ENCODE data around the gene CELF5. TPM values are rescaled to one million over a fixed set of nuclear protein-coding genes. Genes with fewer than 3 reads are reported as not detected.
"Not testable (repeated sequence)": the region's sequence is repeated elsewhere in the genome, so short reads cannot be mapped to it uniquely, and the experiment has no call there.

Gene CELF5
- total RNA-seq, 1 donor from 2014 or later, result 51.6 TPM

- no peak for DNase-seq
Measured at GRCh38 chr19:3208317-3209207, 15.9 kb upstream of the CELF5 start.

- DNase-seq, result no peak
Measured at GRCh38 chr19:3210347-3211017, 14.0 kb upstream of the CELF5 start.

GRCh38 chr19:3211191-3211590, 13.3 kb upstream of the CELF5 start:
- DNase-seq, result no peak

- no peak for DNase-seq
Measured at GRCh38 chr19:3213159-3213558, 11.3 kb upstream of the CELF5 start.

GRCh38 chr19:3216874-3217273, 7.6 kb upstream of the CELF5 start:
- DNase-seq, result no peak

- DNase-seq, result no peak
Measured at GRCh38 chr19:3220576-3220975, 3.9 kb upstream of the CELF5 start.

- not testable (repeated sequence) for DNase-seq
Measured at GRCh38 chr19:3221576-3221975, 2.9 kb upstream of the CELF5 start.

GRCh38 chr19:3222709-3223108, 1.8 kb upstream of the CELF5 start:
- DNase-seq, result no peak

- DNase-seq, result no peak
Measured at GRCh38 chr19:3225169-3225485, 666 bp downstream of the CELF5 start.

- no peak for DNase-seq
Measured at GRCh38 chr19:3225677-3226093, 1.2 kb downstream of the CELF5 start.

- no peak for DNase-seq
Measured at GRCh38 chr19:3227054-3227626, 2.7 kb downstream of the CELF5 start.

- DNase-seq, result no peak
Measured at GRCh38 chr19:3229346-3229743, 4.9 kb downstream of the CELF5 start.

GRCh38 chr19:3229888-3230496, 5.5 kb downstream of the CELF5 start:
- no peak for DNase-seq

GRCh38 chr19:3231288-3231687, 6.8 kb downstream of the CELF5 start:
- DNase-seq, result no peak

- DNase-seq, result no peak
Measured at GRCh38 chr19:3233116-3233515, 8.7 kb downstream of the CELF5 start.

- no peak for DNase-seq
Measured at GRCh38 chr19:3233831-3234230, 9.4 kb downstream of the CELF5 start.

GRCh38 chr19:3234800-3235199, 10.3 kb downstream of the CELF5 start:
- DNase-seq, result no peak

GRCh38 chr19:3235604-3236003, 11.1 kb downstream of the CELF5 start:
- DNase-seq, result not testable (repeated sequence)

GRCh38 chr19:3236272-3236671, 11.8 kb downstream of the CELF5 start:
- no peak for DNase-seq

GRCh38 chr19:3238066-3238561, 13.7 kb downstream of the CELF5 start:
- no peak for DNase-seq

GRCh38 chr19:3239367-3239766, 14.9 kb downstream of the CELF5 start:
- no peak for DNase-seq

GRCh38 chr19:3243819-3244700, 19.6 kb downstream of the CELF5 start:
- DNase-seq, result no peak
